Amygdala (tissue), 56 donors: Measurements from ENCODE around the gene HOXA10.

ENCODE experiments used
- DNase-seq, 56 donors: peaks; one replicate each; lab custom pipeline; 2025; lab: John Stamatoyannopoulos, UW

The HOXA10 gene

DNA sequence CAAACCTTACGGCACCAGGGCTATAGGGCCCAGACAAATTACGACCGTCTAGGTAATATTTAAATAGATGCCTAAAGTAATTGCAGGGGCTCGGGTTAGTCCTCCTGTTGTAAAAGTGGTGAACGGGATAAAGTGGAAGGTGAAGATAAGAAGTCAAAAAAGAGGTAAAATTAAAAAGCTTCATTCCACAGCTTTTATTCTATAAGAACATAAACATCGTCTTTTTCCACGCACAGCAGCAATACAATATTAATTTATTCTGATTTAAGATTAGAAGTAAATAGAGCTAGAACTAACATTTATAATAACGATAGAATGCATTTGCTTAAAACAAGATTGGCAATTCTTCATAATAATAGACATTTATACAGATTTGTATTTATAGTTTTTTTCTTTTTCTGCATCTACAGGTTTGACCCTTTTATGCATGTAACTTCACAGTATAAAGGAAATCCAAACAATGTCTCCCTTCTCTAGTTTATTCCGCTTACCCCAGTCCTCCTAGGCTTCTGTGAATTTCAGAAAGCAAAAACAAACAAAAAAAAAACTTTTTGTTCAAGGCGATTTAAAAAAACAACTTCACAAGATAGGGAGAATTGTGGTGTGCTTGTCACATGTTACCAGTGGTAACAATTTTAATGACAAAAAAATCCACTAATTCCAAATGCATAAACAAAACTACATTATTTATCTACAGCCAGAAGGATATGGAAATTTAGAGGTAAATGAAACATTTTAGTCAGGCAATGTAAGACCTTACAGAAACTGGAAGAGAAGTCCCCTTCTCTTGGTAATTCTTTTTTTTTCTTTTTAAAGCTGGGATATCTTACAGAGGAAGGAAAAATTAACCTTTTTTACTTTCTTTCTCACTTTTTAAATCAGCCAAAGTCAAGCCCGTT is 3.4 kb downstream of the HOXA10 start:
- DNase-seq, result no peak

DNA sequence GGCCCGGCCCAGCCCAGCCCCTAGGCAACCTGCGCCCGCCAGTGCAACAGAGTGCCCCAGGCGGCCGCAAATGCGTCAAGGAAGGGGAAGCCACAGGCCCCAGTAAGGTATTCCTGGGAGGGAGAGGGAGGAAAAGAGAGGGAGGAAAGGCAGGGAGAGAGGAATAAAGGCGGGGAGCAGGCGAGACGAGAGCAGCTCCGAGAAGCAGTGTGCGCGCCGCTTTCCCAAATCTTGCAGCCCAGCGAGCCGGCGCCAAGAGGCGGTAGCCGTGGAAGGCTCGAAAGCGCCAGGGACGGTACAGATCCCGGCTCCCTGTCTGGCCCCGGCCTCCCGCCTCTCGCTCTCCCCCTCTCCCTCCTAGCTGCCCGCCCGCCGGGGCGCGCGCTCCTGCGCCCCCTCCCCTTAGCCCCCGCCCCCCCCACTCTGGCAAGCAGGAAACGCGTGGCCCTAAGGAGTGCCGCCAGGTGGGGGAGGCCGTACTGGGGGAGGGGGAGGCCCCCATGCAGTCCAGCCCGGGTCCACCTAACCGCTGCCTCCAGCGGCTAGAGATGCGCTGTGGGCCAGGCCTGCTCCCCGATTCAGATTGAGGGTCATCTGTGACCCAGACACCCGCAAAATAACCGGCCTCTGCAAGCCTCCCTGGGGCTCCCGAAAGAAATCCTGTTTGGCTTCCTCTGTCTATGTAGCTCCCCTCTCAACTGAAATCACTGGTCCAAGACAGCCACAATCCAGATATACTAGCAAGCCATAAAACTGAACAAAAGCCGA is 4.3 kb downstream of the HOXA10 start:
- no peak for DNase-seq

DNA sequence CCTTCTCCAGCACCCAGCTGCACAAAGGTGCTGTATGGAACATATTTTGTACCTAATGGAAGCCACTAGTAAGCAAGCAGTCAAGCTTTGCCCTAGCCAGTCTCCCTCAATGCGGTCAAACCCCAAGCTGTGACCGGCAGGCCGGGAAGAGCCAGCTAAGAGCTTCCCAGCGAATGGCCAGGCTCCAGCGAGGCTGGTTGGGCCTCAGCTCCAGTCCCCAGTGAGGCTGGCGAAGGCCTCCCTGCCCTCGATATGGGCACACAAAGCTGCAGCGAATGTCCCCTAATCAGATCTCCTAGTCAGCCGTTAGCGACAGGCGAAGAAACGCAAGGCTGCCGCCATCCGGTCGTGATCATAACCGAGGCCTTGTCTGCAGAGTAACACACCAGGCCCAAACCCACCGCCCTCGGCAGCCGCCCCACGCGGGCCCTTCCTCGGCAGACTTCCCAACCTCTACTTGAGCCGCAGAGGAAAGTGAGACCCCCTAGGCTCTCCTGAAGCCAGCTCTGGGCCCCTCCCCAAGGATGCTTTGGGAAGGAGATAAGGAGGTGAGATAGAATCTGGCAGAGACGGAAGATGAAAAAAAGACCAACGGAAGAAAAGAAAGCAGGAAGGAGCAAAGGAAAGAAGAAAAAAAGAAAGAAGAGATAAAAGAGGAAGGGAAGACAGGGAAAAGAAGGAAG is 5.7 kb downstream of the HOXA10 start:
- no peak for DNase-seq

DNA sequence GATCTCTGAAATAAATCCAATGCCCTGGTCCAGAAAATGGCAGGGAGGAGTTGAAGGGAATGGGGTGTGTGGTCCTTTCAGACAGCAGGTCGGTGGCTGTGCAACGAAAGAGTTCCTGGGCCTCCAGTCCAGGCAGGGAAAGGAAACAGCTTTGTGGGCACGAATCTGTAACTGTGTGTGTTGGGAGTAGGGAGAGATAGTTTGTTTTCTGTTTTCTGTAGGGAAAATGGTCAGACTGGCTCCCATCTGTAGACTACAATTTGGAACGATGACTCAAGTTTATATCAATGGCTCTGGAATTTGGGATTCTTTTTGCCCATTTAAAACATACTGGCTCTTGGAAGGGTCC is 6.2 kb downstream of the HOXA10 start:
- no peak for DNase-seq

DNA sequence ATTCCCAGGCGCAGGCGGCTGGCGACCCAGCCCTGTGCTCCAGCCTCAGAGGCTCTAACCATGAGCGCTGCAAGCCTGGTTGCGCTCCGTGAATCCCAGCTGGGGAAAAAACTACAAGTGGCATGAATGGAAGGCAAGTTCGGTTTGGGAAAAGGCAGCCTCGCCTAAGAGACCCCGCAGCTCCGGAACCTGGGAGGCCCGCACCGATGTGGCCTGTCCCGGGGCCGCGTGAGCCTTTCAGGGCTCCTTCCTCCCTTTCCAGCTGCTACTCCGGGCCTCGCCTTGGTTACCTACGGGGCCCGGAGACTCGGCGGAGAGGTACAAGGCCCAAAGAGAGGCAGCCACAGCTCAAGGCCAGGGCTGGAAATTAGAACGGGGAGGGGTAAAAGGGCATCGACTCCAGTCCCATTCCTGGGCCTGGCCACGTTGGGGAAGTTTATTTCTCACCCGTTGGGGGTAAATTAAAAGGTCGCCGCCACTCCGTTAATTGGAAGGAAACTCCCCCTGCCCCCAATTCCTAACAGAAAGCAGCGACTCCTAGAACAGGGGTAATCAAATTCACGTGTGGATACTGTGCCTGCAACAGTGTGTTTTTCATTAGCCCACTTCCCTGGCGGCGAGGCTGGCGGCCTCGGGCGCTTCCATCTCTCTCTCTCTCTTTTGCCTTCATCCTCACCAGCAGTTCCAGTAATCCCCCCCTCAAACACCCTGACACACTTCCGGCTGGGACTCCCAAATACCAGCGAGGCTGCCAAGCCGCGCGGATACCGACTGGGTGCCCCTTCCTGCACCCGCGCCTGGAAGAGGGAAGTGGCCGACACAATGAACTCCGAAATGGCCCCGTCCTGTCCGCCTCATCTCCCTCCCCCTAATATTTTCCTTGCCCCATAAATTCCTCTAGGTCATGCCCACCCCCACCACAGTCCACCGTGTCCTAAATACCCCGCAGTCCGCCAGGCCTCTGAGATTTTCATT is 7.3 kb downstream of the HOXA10 start:
- DNase-seq, result no peak

DNA sequence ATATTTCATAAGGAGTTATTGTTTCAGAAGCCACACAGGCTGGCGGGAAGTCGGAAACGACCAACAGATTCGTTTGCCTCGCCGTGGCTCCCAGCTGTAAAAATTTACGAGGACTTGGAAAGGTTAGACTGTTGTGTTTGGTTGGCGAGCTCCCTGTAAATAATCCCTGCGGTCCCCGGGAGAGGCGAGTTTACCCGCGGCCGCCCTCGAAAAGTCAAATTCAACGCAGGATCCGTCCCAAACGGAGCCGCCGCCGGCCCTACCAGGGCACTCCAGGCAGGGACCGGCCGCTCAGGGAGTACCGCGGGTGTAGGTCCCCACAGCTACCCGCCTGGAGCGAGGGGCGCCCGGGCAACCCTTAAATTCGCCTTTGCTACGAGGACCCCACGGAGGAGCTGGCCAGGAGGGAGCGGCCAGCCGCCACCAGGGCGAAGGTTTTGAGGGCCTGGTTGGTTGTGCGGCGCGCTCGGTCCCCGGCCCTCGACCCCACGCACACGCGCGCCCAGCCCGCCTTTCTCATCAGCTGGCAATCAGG is 8.1 kb downstream of the HOXA10 start:
- DNase-seq, result no peak

DNA sequence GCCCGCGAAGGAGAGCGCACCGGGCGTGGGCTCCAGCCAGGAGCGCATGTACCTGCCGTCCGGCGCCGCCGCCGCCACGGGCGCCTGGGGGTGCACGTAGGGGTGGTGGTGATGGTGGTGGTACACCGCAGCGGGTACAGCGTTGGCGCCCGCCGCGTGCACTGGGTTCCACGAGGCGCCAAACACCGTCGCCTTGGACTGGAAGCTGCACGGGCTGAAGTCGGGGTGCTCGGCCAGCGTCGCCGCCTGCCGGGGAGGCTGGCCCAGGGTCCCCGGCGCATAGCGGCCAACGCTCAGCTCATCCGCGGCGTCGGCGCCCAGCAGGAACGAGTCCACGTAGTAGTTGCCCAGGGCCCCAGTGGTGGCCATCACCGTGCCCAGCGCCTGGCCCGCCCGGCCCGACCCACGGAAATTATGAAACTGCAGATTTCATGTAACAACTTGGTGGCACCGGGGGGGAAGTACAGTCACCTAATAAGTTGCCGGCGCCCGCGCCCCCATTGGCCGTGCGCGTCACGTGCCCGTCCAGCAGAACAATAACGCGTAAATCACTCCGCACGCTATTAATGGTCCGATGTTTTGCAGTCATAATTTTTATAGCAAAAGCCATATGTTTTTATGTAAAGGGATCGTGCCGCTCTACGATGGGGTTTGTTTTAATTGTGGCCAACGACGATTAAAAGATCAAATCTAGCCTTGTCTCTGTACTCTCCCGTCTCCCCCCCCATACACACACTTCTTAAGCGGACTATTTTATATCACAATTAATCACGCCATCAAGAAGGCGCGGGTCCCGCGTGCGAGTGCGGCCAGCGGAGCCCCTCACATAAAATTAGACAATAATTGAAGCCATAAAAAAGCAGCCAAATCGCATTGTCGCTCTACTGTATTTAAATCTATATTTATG is 8.8 kb downstream of the HOXA10 start, which contains the start of gene HOXA9:
TSS of gene HOXA9 (minus strand) at position 449 of the 907 bp plus-strand sequence. CDS start at position 369, 80 bp downstream.
- no peak for DNase-seq

DNA sequence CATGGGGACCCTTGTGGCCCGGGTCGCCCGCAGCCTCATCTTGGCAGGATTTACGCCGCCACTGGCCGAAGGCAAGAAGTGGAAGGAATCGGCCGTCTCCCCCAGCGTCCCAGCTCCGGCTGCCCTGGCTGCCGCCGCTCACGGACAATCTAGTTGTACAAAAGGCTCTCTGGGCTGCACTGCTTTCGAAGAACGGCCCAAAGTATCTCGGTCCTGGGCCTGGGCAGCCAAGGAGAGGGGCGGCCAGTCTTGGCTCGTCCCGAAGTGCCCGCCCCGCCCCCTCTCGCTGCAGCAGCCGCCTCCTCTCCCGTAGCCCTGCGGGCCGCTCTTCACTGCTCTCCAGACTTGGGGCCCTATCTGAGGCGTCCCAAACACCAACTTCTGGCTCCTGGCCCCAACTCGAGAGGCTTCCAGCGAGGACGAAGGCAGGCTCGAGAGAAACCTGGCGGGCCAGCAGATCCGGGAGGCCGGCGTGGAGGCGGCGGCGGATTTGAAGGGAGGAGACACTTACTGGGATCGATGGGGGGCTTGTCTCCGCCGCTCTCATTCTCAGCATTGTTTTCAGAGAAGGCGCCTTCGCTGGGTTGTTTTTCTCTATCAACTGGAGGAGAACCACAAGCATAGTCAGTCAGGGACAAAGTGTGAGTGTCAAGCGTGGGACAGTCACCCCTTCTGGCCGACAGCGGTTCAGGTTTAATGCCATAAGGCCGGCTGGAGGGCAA is 9.6 kb downstream of the HOXA10 start:
- no peak for DNase-seq

DNA sequence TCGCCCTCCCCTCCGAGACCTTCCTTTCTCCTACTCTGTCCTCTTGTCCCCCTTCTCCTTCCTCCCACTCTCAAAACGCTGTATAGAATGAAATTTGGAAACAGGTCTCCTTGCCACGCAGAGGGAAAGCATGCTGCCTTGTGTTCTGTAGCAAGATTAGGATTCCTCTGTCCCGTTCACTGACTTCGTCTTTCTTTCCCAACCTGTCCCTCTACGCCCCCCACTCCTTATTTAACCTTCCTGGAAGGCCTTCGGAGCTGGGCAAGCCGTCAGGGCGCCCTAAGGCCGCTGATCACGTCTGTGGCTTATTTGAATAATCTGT is 10.1 kb downstream of the HOXA10 start:
- DNase-seq, result no peak

DNA sequence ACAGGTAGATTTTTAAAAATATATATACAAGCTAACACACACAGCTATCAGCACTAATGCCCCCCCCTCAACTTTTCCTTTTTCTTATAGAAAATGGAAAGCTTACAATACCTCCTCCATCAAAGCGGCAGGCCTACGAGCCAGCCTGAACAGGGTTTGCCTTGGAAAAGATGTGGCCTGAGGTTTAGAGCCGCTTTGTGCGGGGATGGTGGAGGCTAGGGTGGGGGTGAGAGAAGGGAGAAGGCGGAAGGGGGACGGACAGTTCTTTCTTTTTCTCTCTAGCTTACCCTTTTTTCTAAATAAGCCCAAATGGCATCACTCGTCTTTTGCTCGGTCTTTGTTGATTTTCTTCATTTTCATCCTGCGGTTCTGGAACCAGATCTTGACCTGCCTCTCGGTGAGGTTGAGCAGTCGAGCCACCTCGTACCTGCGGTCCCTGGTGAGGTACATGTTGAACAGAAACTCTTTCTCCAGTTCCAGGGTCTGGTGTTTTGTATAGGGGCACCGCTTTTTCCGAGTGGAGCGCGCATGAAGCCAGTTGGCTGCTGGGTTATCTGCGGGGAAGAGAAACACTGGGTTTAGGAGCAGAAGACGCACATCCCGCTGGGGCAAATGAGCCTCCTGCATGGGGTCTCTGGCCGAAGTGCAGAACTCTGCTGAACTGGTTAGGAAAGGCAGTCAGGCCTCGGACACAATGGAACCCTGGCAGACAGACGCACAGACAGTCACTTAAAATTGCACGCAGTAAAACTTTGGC is 10.7 kb downstream of the HOXA10 start:
- DNase-seq, result no peak

DNA sequence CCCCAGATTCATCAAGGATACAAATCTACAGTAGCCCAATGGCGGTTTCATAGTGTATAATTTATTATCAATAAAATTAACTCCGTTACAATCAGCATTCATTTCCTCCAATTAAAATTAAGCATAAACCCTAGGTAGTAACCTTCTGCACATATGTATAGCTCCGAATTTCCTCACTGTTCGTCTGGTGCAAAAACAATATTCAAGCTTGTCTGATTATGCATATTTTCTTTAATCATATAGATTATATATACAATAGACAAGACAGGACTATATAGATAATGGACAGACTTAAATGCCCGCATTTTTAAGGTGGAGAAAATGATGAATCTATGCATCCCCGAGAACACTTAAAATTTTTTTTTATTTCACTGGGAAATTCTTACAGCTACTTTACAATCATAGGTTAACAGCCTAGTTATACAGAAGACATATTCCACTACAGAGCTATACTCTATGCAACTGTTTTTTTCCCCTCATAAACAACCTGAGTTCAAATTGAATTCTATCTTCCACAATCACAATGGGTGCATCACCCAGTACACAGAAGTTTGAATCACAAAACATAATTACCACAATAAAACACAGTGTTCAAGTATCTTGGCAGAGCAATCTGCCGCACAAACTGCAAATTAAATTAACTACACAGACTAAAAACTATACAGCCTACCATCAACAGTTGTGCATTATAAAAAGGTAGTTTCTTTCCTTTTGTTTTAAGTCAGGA is 11.4 kb downstream of the HOXA10 start:
- no peak for DNase-seq

DNA sequence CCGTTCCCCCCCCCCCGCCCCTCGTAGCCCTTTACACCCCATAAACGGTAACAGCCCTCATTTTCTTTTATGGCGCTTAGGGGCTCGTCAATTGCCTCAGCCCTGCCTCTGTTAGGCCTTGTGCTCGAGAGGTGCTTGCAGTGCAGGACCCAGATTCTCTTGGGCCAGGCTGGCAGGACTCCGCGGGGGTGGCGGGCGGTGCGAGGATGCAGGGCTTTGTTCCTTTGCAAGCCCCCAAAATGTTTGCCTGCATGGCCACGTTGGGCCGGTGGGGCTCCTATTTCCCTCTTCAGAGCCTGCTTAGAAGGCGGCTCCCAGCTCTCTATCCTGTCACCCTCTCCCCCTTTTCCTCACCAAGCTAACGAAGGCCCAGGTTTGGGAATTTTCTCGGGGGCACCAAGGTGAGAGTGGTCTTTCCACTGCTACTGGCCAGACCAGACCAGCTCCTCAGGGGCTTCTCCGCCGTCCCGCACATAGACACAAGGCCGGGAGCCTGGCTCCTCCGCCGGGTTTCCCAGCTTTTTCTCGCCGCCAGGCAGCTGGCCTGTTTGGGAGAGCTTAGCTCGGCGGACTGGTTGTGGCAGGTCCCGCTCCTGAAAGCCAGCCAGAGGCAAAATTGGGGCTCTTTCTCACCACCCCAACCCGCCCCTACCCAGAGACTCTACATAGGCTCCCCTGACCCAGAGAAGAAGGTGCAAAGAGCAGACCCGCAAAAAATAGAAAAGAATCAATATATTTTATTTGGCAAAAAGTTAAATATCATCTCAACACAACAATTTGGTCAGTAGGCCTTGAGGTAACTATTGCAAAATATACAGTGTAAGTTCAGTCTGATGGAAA is 12.2 kb downstream of the HOXA10 start:
- no peak for DNase-seq

DNA sequence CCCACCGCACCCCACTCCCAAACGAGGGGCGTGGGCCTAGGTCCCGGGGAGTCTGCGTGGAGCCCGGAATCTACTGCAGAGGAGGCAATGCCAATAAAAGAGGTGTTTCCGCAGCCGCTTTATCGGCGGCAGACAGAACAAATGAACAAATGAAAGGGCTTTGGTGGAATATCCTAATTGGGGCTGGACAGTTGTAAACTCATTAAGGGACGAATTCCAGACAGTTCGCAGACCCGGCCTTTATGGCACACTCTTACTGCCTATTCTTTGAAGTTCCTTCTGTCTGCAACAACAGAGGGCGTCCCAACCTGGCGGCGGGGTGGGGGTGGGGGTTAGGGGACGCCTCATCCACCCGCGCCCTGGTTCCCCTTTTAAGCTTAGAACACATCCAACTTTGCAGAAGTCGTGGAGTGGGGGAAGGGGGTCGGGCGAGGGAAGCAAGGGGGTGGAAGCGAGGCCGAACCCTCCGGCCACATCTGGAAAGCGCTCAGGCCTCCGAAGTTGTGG is 12.9 kb downstream of the HOXA10 start:
- peak in 4 of 56 donors; percentile 14 to 32 (median 24) for DNase-seq

DNA sequence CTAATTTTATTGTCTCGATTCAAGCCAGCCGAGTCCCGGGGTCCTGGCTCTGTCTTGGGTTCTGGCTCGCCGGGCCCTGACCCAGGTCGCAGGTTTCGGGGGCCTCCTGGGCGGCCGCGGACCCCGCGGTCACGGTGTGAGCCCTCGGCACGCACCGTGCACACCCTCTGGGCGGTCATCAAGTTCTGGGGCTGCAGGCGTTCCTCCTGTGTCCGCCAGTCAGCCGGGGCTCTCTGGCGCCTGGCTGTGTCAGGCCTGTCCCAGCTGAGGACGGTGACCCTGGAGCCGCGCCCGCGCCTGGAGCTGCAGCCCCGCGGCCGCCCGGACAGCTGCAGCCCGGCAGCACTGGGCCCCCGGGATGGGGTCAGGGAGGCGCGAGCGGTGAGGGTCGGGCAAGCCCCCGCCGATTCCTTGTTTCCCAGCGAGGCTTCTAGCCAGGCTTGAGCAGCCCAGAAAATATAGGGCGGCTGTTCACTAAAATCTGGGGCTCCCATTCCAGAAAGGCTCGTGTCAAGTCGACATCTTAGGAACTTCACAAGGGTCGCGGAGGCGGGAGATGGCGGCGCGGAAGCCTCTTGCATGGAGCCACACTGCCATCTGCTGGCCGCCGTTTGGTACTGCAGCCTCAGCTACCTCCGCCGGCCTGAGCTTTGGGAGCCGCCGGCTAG is 13.4 kb downstream of the HOXA10 start:
- DNase-seq, result peak; percentile 11 to 85 (median 64)

DNA sequence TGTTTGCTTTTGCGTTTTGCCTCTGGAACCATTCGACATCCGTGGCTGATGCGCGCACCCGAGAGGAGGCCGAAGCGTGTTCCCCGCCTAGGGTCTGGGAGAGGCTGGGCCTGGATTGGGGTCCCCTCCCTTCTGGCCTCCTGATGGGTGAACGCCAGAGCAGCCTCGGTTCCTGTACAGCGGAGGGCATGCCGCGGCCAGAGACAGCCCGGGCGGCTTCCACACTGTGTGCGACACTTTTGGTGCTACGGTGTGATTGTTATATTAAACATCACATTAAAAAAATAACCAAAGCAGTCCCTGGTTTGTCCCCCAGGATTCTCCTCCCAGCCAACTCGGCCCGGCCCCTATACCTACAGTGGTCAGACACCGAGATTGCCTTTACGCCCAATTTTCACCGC is 14.0 kb downstream of the HOXA10 start:
- DNase-seq, result no peak
